GM23338 (cell line): ENCODE data around the gene MYH6.

Experiments
- CTCF ChIP-seq, 2 experiments: fragments of 200-600 bp in 1 of 2; sonication (generic) in 1 of 2; conservative IDR thresholded peaks; 2 replicates each; pipeline versions ENCODE4 v1.5.1 to v1.6.1; 2016 to 2017; ENCODE audit warnings: antibody characterized with exemption in 2 of 2, low read depth in 2 of 2, mild to moderate bottlenecking in 2 of 2, moderate library complexity in 1 of 2
- EZH2 ChIP-seq: fragments of 200-600 bp; sonication (generic); IDR thresholded peaks from one replicate; pipeline ENCODE4 v1.8.0; 2017; ENCODE audit warnings: antibody characterized with exemption, mild to moderate bottlenecking, low read depth; ENCODE audit not compliant: unreplicated experiment
- EZH2phosphoT487 ChIP-seq: fragments of 200-600 bp; sonication (generic); IDR thresholded peaks from one replicate; pipeline ENCODE4 v1.8.1; 2018; ENCODE audit warnings: antibody characterized with exemption; ENCODE audit not compliant: unreplicated experiment
- POLR2AphosphoS5 ChIP-seq: IDR thresholded peaks from 2 replicates; pipeline ENCODE4 v1.6.1; 2016; ENCODE audit warnings: antibody characterized with exemption, low read depth
- ZNF462 ChIP-seq: fragments of 250-450 bp; sonication (Bioruptor Pico); IDR thresholded peaks from 2 replicates; pipeline ENCODE4 v1.5.0; 2020; ENCODE audit warnings: mild to moderate bottlenecking, moderate library complexity
- TF ChIP-seq, protein P1 (sequence below): IDR thresholded peaks from one replicate; pipeline ENCODE4 v1.6.1; 2018; ENCODE audit warnings: antibody characterized with exemption; ENCODE audit not compliant: unreplicated experiment

- TF ChIP-seq EZH2phosphoT487 (no peak), CTCF (conservative IDR thresholded peaks at IDR 0.05; ENCODE audit: low read depth in 2 of 2) (no peak), POLR2AphosphoS5 (no peak), EZH2 (no peak), ZNF462 (CRISPR knock-in tag) (no peak)
- TF ChIP-seq, protein P1, sequence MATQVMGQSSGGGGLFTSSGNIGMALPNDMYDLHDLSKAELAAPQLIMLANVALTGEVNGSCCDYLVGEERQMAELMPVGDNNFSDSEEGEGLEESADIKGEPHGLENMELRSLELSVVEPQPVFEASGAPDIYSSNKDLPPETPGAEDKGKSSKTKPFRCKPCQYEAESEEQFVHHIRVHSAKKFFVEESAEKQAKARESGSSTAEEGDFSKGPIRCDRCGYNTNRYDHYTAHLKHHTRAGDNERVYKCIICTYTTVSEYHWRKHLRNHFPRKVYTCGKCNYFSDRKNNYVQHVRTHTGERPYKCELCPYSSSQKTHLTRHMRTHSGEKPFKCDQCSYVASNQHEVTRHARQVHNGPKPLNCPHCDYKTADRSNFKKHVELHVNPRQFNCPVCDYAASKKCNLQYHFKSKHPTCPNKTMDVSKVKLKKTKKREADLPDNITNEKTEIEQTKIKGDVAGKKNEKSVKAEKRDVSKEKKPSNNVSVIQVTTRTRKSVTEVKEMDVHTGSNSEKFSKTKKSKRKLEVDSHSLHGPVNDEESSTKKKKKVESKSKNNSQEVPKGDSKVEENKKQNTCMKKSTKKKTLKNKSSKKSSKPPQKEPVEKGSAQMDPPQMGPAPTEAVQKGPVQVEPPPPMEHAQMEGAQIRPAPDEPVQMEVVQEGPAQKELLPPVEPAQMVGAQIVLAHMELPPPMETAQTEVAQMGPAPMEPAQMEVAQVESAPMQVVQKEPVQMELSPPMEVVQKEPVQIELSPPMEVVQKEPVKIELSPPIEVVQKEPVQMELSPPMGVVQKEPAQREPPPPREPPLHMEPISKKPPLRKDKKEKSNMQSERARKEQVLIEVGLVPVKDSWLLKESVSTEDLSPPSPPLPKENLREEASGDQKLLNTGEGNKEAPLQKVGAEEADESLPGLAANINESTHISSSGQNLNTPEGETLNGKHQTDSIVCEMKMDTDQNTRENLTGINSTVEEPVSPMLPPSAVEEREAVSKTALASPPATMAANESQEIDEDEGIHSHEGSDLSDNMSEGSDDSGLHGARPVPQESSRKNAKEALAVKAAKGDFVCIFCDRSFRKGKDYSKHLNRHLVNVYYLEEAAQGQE, result no peak
Observed at GRCh38 chr14:23439107-23439835, 31.2 kb upstream of the MYH6 start.
